PC-9 (cell line): ENCODE data around the gene DCP2. TPM values are rescaled to one million over a fixed set of nuclear protein-coding genes. Genes with fewer than 3 reads are reported as not detected.

ENCODE experiments used
- BruUV-seq: library from RNA; stranded (reverse); fragments of 400-500 nt; replicated peaks from 2 replicates; lab custom pipeline; 2021; lab: Mats Ljungman, UMichigan
- CTCF ChIA-PET: fragments of 300-600 bp; sonication (Branson Sonifier 250); formaldehyde crosslinking; loops from one replicate; lab custom pipeline; 2022; ENCODE audit warnings: antibody characterized with exemption; lab: Charles Lee
- POLR2A ChIA-PET: fragments of 300-600 bp; sonication (Branson Sonifier 250); formaldehyde crosslinking; loops from one replicate; lab custom pipeline; 2022; ENCODE audit warnings: antibody characterized with exemption; ENCODE audit not compliant: unreplicated experiment; lab: Charles Lee
- DNase-seq, 2 experiments: peaks; one replicate each; pipeline versions ENCODE4 v3.0.0 to v3.0.0-alpha.2; 2015 to 2022; ENCODE audit warnings: mixed read lengths in 1 of 2
- H2AFZ ChIP-seq: fragments of 200-600 bp; sonication (generic); 2 replicates; pipeline ENCODE4 v1.8.1; 2017; ENCODE audit warnings: antibody characterized with exemption
- H3F3A ChIP-seq: fragments of 200-600 bp; sonication (generic); 2 replicates; pipeline ENCODE4 v1.8.1; 2017; ENCODE audit warnings: antibody characterized with exemption, mild to moderate bottlenecking, low read depth; ENCODE audit not compliant: insufficient read depth
- H3K27ac ChIP-seq: fragments of 200-600 bp; sonication (generic); 2 replicates; pipeline ENCODE4 v1.6.1; 2016; ENCODE audit warnings: mixed run types
- H3K27me3 ChIP-seq: fragments of 200-600 bp; sonication (generic); 2 replicates; pipeline ENCODE4 v1.6.1; 2016; ENCODE audit warnings: low read depth, mixed run types; ENCODE audit not compliant: insufficient read depth
- H3K36me3 ChIP-seq: fragments of 200-600 bp; sonication (generic); 2 replicates; pipeline ENCODE4 v1.6.1; 2016; ENCODE audit warnings: low read depth, mixed run types
- H3K4me1 ChIP-seq: fragments of 200-600 bp; sonication (generic); replicated peaks from 2 replicates; pipeline ENCODE4 v1.6.1; 2016; ENCODE audit warnings: mixed run types; ENCODE audit not compliant: insufficient read depth
- H3K4me2 ChIP-seq: fragments of 200-600 bp; sonication (generic); 2 replicates; pipeline ENCODE4 v1.6.1; 2017; ENCODE audit warnings: mixed run types
- H3K4me3 ChIP-seq: fragments of 200-600 bp; sonication (generic); 2 replicates; pipeline ENCODE4 v1.6.1; 2016; ENCODE audit warnings: mixed run types
- H3K79me2 ChIP-seq: fragments of 200-600 bp; sonication (generic); 2 replicates; pipeline ENCODE4 v1.6.1; 2017; ENCODE audit warnings: low read depth, mixed run types
- H3K9me2 ChIP-seq: fragments of 200-600 bp; sonication (generic); 2 replicates; pipeline ENCODE4 v1.8.1; 2017; ENCODE audit warnings: mild to moderate bottlenecking; ENCODE audit not compliant: insufficient read depth
- H3K9me3 ChIP-seq: fragments of 200-600 bp; sonication (generic); 2 replicates; pipeline ENCODE4 v1.8.1; 2016; ENCODE audit warnings: low read depth; ENCODE audit not compliant: insufficient read depth
- H4K20me1 ChIP-seq: fragments of 200-600 bp; sonication (generic); 2 replicates; pipeline ENCODE4 v1.8.1; 2017; ENCODE audit not compliant: insufficient read depth
- CTCF ChIP-seq: fragments of 200-600 bp; sonication (generic); conservative IDR thresholded peaks from 2 replicates; pipeline ENCODE4 v1.6.1; 2017; ENCODE audit warnings: mixed run types, antibody characterized with exemption, mild to moderate bottlenecking, moderate library complexity
- EZH2 ChIP-seq: fragments of 200-600 bp; sonication (generic); IDR thresholded peaks from 2 replicates; pipeline ENCODE4 v1.8.0; 2017; ENCODE audit warnings: antibody characterized with exemption, low read depth
- intact Hi-C: fragments of 100-400 bp; cut with micrococcal nuclease; formaldehyde crosslinking; loops from one replicate; pipeline ENCODE4 v1.10.0; 2022; ENCODE audit not compliant: unreplicated experiment
- total RNA-seq: library from RNA; stranded (reverse); gene quantifications from 2 replicates; pipeline ENCODE4 v1.2.3, GENCODE V29; 2021

The DCP2 gene
- total RNA-seq, 1 experiment from 2014 or later: 45.6 TPM

- ChIA-PET POLR2A (no interaction called here), CTCF (interaction anchor here (0.5 kb wide), 1 partner anchor 42 kb away, joined by 3 read pairs; no protein-coding TSS in a partner anchor)
- DNase-seq: no peak
- H3K9me2 ChIP-seq: no peaks in the 10 kb centered on the region
- peaks cover 36% of the 10 kb centered on the region for H3K4me1 ChIP-seq
- H3F3A ChIP-seq: peaks cover 19% of the 10 kb centered on the region
- no peak for TF ChIP-seq EZH2
- TF ChIP-seq CTCF: no peak
- H3K79me2 ChIP-seq: no peaks in the 10 kb centered on the region
- H3K36me3 ChIP-seq: no peaks in the 10 kb centered on the region
- intact Hi-C loops: no loop called here
- no peak overlapping the region for H3K4me3 ChIP-seq
- no peak overlapping the region for H3K4me2 ChIP-seq
- no peaks in the 10 kb centered on the region for H3K27me3 ChIP-seq
- H2AFZ ChIP-seq: peak overlapping the region; percentile 66; the same call in 1 of the 2 replicates
- no TSS peak for BruUV-seq
- peak overlapping the region; percentile 58 for H3K27ac ChIP-seq
- H3K9me3 ChIP-seq: no peaks in the 10 kb centered on the region
- no peaks in the 10 kb centered on the region for H4K20me1 ChIP-seq
These were observed 9.0 kb upstream of the DCP2 start for GRCh38 chr5:112967520-112968083.

- BruUV-seq: no TSS peak
- Histone ChIP-seq H3K79me2 (no peaks in the 10 kb centered on the region), H3K4me2 (peak overlapping the region; percentile 48), H3K27ac (peak overlapping the region; percentile 58), H2AFZ (peak overlapping the region; percentile 66), H3F3A (peaks cover 16% of the 10 kb centered on the region), H3K27me3 (no peaks in the 10 kb centered on the region), H3K4me3 (no peak overlapping the region), H3K9me2 (no peaks in the 10 kb centered on the region), H3K4me1 (peaks cover 31% of the 10 kb centered on the region), H3K9me3 (no peaks in the 10 kb centered on the region), H4K20me1 (no peaks in the 10 kb centered on the region), H3K36me3 (no peaks in the 10 kb centered on the region)
- TF ChIP-seq CTCF: no peak
- TF ChIP-seq EZH2: no peak
- intact Hi-C loops: no loop called here
- CTCF ChIA-PET: interaction anchor here (0.5 to 0.6 kb wide), 2 partner anchors 9 to 43 kb away, joined by 3 to 4 read pairs; no protein-coding TSS in a partner anchor
- POLR2A ChIA-PET: no interaction called here
- DNase-seq: peak in 1 of 2 experiments; percentile 82
These were observed 8.0 kb upstream of the DCP2 start for GRCh38 chr5:112968411-112969106.

GRCh38 chr5:112971276-112971675, 5.3 kb upstream of the DCP2 start:
- TF ChIP-seq CTCF (no peak), EZH2 (no peak)
- POLR2A ChIA-PET: no interaction called here
- H2AFZ ChIP-seq: no peak overlapping the region
- DNase-seq: no peak
- no peaks in the 10 kb centered on the region; the same call in 1 of the 2 replicates for H3K9me3 ChIP-seq
- no peak overlapping the region for H3K4me3 ChIP-seq
- no TSS peak for BruUV-seq
- CTCF ChIA-PET: no interaction called here
- H3K4me2 ChIP-seq: no peak overlapping the region
- intact Hi-C loops: loop anchor here (10.0 kb wide), 1 partner anchor 416 kb away; no protein-coding TSS in a partner anchor
- peaks cover 35% of the 10 kb centered on the region for H3K4me1 ChIP-seq
- H3K27ac ChIP-seq: no peak overlapping the region
- H3K36me3 ChIP-seq: no peaks in the 10 kb centered on the region
- H3K79me2 ChIP-seq: no peaks in the 10 kb centered on the region
- H3K27me3 ChIP-seq: no peaks in the 10 kb centered on the region
- no peaks in the 10 kb centered on the region for H4K20me1 ChIP-seq
- no peaks in the 10 kb centered on the region for H3K9me2 ChIP-seq
- peaks cover 10% of the 10 kb centered on the region; the same call in 1 of the 2 replicates for H3F3A ChIP-seq
